A549 (cell line): ENCODE data around the gene ARL10. TPM values are rescaled to one million over a fixed set of nuclear protein-coding genes. Genes with fewer than 3 reads are reported as not detected.

Experiments used
- ATAC-seq, 2 experiments: fragments of 200-7000 bp in 1 of 2; fragments of >200 bp in 1 of 2; cut with Nextera tagmentation in 1 of 2; cut with Tn5 transposase in 1 of 2; 3 replicates each; pipeline versions ENCODE4 v1.8.0 to v1.9.1; 2018 to 2020; ENCODE audit warnings: mild to moderate bottlenecking in 1 of 2, moderate library complexity in 1 of 2
- CTCF ChIA-PET: fragments of 300-600 bp; sonication (Branson Sonifier 250); formaldehyde crosslinking; extraction: SDS; loops from one replicate; lab custom pipeline; 2021; ENCODE audit warnings: antibody characterized with exemption, inconsistent platforms; lab: Yijun Ruan, JAX
- POLR2A ChIA-PET: fragments of 350-600 bp; formaldehyde crosslinking; extraction: SDS; loops from one replicate; lab custom pipeline; 2021; ENCODE audit warnings: antibody characterized with exemption, inconsistent platforms; lab: Yijun Ruan, JAX
- DNase-seq, 2 experiments: peaks; one replicate each; pipeline versions ENCODE4 v3.0.0 to v3.0.0-alpha.2; 2011 to 2016; ENCODE audit warnings: low read depth in 1 of 2, low spot score in 1 of 2
- FAIRE-seq: peaks from 2 replicates; lab custom pipeline; 2011; peaks lifted over from hg19 to GRCh38; lab: Jason Lieb, UNC
- H3K27ac ChIP-seq, 2 experiments: fragments of >200 bp; sonication (Bioruptor Twin); formaldehyde crosslinking; 3 replicates each; pipeline ENCODE4 v1.5.1; 2016 to 2017
- H3K4me1 ChIP-seq: fragments of >200 bp; sonication (Bioruptor Twin); formaldehyde crosslinking; 3 replicates; pipeline ENCODE4 v1.6.1; 2016
- H3K4me2 ChIP-seq: fragments of >200 bp; sonication (Bioruptor Twin); formaldehyde crosslinking; 3 replicates; pipeline ENCODE4 v1.6.1; 2016
- H3K4me3 ChIP-seq: fragments of >200 bp; sonication (Bioruptor Twin); formaldehyde crosslinking; 3 replicates; pipeline ENCODE4 v1.5.1; 2016
- H3K9me3 ChIP-seq: fragments of >200 bp; sonication (Bioruptor Twin); formaldehyde crosslinking; 3 replicates; pipeline ENCODE4 v1.6.1; 2016
- CTCF ChIP-seq: fragments of >200 bp; sonication (Bioruptor Twin); formaldehyde crosslinking; IDR thresholded peaks from 3 replicates; pipeline ENCODE4 v1.5.1; 2016
- ELK1 ChIP-seq: fragments of 150-350 bp; IDR thresholded peaks from 2 replicates; pipeline ENCODE4 v1.6.1; 2014; ENCODE audit warnings: low read depth, mild to moderate bottlenecking, low read length
- FOSL2 ChIP-seq, 2 experiments: fragments of 450-650 bp in 1 of 2; fragments of >200 bp in 1 of 2; sonication (Bioruptor Twin) in 1 of 2; formaldehyde crosslinking; IDR thresholded peaks; 2 replicates each; pipeline versions ENCODE4 v1.5.0 to v1.6.1; 2016 to 2020; ENCODE audit warnings: mild to moderate bottlenecking in 1 of 2, moderate library complexity in 1 of 2
- FOXS1 ChIP-seq: fragments of 250-450 bp; sonication (Bioruptor Pico); IDR thresholded peaks from 2 replicates; pipeline ENCODE4 v1.5.0; 2020; ENCODE audit warnings: mild to moderate bottlenecking, moderate library complexity
- HDAC2 ChIP-seq: fragments of 200-600 bp; sonication (generic); IDR thresholded peaks from 2 replicates; pipeline ENCODE4 v1.6.1; 2016
- HES2 ChIP-seq: fragments of >200 bp; sonication (Bioruptor Twin); formaldehyde crosslinking; IDR thresholded peaks from 2 replicates; pipeline ENCODE4 v1.6.1; 2016
- HMGXB4 ChIP-seq: fragments of 250-450 bp; sonication (Bioruptor Pico); IDR thresholded peaks from 2 replicates; pipeline ENCODE4 v1.5.0; 2021; ENCODE audit warnings: mild to moderate bottlenecking, moderate library complexity, borderline replicate concordance
- JUNB ChIP-seq: fragments of >200 bp; sonication (Bioruptor Twin); formaldehyde crosslinking; IDR thresholded peaks from 2 replicates; pipeline ENCODE4 v1.6.1; 2016
- MAX ChIP-seq: IDR thresholded peaks from 2 replicates; pipeline ENCODE4 v1.6.1; 2012
- MYC ChIP-seq: IDR thresholded peaks from 2 replicates; pipeline ENCODE4 v1.6.1; 2012; ENCODE audit warnings: mild to moderate bottlenecking, inconsistent platforms, low read length, improper control_type of control experiment, borderline replicate concordance
- POLR2AphosphoS2 ChIP-seq: conservative IDR thresholded peaks from 2 replicates; pipeline ENCODE4 v1.6.1; 2012; ENCODE audit warnings: low read length, improper control_type of control experiment, inconsistent platforms
- RAD21 ChIP-seq, 2 experiments: fragments of >200 bp in 1 of 2; sonication (Bioruptor Twin) in 1 of 2; formaldehyde crosslinking in 1 of 2; IDR thresholded peaks in 1 of 2; conservative IDR thresholded peaks in 1 of 2; 2 replicates in 1 of 2; 3 replicates in 1 of 2; pipeline ENCODE4 v1.6.1; 2012 to 2018; ENCODE audit warnings: inconsistent platforms in 1 of 2
- RCOR1 ChIP-seq: fragments of 150-350 bp; IDR thresholded peaks from 2 replicates; pipeline ENCODE4 v1.6.1; 2014; ENCODE audit warnings: antibody characterized with exemption, low read length, low read depth
- RNF2 ChIP-seq: fragments of 200-600 bp; sonication (generic); IDR thresholded peaks from 2 replicates; pipeline ENCODE4 v1.6.1; 2016; ENCODE audit warnings: low read depth, mild to moderate bottlenecking, antibody characterized with exemption, moderate library complexity, borderline replicate concordance
- SREBF2 ChIP-seq: fragments of 450-650 bp; IDR thresholded peaks from 2 replicates; pipeline ENCODE4 v1.6.1; 2014; ENCODE audit warnings: mild to moderate bottlenecking, moderate library complexity
- USF2 ChIP-seq: fragments of 450-650 bp; IDR thresholded peaks from 2 replicates; pipeline ENCODE4 v1.6.1; 2014; ENCODE audit warnings: antibody characterized with exemption
- ZNF302 ChIP-seq: fragments of 250-450 bp; sonication (Bioruptor Pico); IDR thresholded peaks from 2 replicates; pipeline ENCODE4 v1.9.0; 2021; ENCODE audit warnings: inconsistent platforms, mild to moderate bottlenecking, moderate library complexity
- ZSCAN20 ChIP-seq: fragments of 250-450 bp; sonication (Bioruptor Pico); IDR thresholded peaks from 2 replicates; pipeline ENCODE4 v1.8.0; 2022; ENCODE audit warnings: mild to moderate bottlenecking, moderate library complexity
- WGBS: methylation state at CpG from one replicate; pipeline ENCODE4 v1.1.6; 2017; ENCODE audit errors: missing lambda C conversion rate; 5-methylcytosine and 5-hydroxymethylcytosine counted together
- polyA plus RNA-seq, 4 experiments: library from polyadenylated mRNA; depleted of rRNA in 3 of 4; stranded (reverse); fragments of >200 nt; fragmentation: RNase III in 1 of 4; extraction: RNeasy Plus Mini Kit Qiagen cat#74134 plus additional on column Dnase treatment in 1 of 4; gene quantifications; 2 replicates in 3 of 4; 3 replicates in 1 of 4; pipeline ENCODE4 v1.2.3, GENCODE V29; 2011 to 2017

ARL10 gene
- polyA plus RNA-seq, 2 of the 4 experiments (the other 2 are of a cell fraction), result 0.15 to 0.21 TPM

GRCh38 chr5:176373100-176373818, 8.0 kb downstream of the ARL10 start:
- Histone ChIP-seq H3K4me3 (no peak overlapping the region), H3K27ac (no peak overlapping the region), H3K4me2 (no peak overlapping the region), H3K4me1 (no peaks in the 10 kb centered on the region), H3K9me3 (no peaks in the 10 kb centered on the region)
- no peak for DNase-seq
- ATAC-seq, result no peak
- no peak for FAIRE-seq
- ChIA-PET CTCF (no interaction called here), POLR2A (no interaction called here)
- TF ChIP-seq JUNB (no peak), HMGXB4 (CRISPR knock-in tag) (no peak), RCOR1 (no peak), HDAC2 (no peak), FOSL2 (IDR thresholded peaks at IDR 0.05) (no peak), FOSL2 (CRISPR knock-in tag; IDR thresholded peaks at IDR 0.05) (no peak), ZNF302 (CRISPR knock-in tag) (no peak), MYC (no peak), FOXS1 (no peak), SREBF2 (no peak), HES2 (no peak), ELK1 (no peak)
- WGBS, result 83% methylated on average over 7 of the region's 7 CpGs

- Histone ChIP-seq H3K4me3 (no peak overlapping the region), H3K9me3 (no peaks in the 10 kb centered on the region), H3K4me2 (no peak overlapping the region)
- no peak for DNase-seq
- no peak for TF ChIP-seq ZSCAN20 (CRISPR knock-in tag)
- TF ChIP-seq RAD21 (conservative IDR thresholded peaks at IDR 0.05 in 1 of 2, IDR thresholded peaks at IDR 0.05 in 1 of 2), result no peak
- no peak for TF ChIP-seq MYC
- TF ChIP-seq FOSL2 (IDR thresholded peaks at IDR 0.05), result no peak
- no peak for TF ChIP-seq FOSL2 (CRISPR knock-in tag; IDR thresholded peaks at IDR 0.05)
- no peak for TF ChIP-seq POLR2AphosphoS2
- no peak for TF ChIP-seq MAX
- no peak for TF ChIP-seq CTCF
- no peak for TF ChIP-seq HES2
- TF ChIP-seq RCOR1, result no peak
- no peak for TF ChIP-seq RNF2
- no peak for TF ChIP-seq HMGXB4 (CRISPR knock-in tag)
- no peak for TF ChIP-seq USF2
- TF ChIP-seq, all 56 proteins: peak for 0
- CTCF ChIA-PET, result interaction anchor here (0.6 kb wide), 1 partner anchor 19 kb away, joined by 3 read pairs; no protein-coding TSS in a partner anchor
- no peak for ATAC-seq
- POLR2A ChIA-PET, result no interaction called here
- Histone ChIP-seq H3K27ac (no peak overlapping the region), H3K4me1 (no peaks in the 10 kb centered on the region)
- WGBS, result 72% methylated on average over 3 of the region's 3 CpGs
- no peak for FAIRE-seq
These were observed 14.6 kb downstream of the ARL10 start for GRCh38 chr5:176379881-176380280.
